ENCODE measurements around the gene PREX1.

The PREX1 gene

GRCh38 chr20:48695738-48696137 is 132.1 kb downstream of the PREX1 start:
- no peak for TF ChIP-seq CTCF (IDR thresholded peaks at IDR 0.05; ENCODE audit: low read length, missing control alignments)
- DNase-seq (ENCODE audit: low read depth): no peak
- H3K4me3 ChIP-seq (replicated peaks; ENCODE audit: low read depth, low read length): no peak overlapping the region

DNA sequence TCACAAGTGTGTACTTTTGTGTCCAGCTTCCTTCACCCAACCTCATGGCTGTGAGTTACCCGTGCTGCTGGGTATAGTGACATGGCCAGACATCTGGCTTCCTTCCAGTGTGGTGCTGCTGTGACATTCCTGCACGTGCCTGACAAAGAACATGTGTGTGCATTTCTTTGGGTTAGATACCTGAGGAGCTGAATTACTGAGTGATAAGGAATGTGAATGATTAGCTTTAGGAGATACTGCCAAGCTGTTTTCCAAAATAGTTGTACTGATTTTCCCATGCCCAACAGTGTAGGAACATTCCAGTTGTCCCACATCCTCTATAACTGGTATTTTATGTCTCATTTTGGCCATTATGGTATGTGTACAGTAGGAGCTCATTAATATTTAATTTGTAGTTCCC is 132.5 kb downstream of the PREX1 start:
- TF ChIP-seq CTCF (IDR thresholded peaks at IDR 0.05; ENCODE audit: low read length, missing control alignments): no peak
- no peak for DNase-seq (ENCODE audit: low read depth)
- H3K4me3 ChIP-seq (replicated peaks; ENCODE audit: low read depth, low read length): no peak overlapping the region

GRCh38 chr20:48694381-48694865 is 133.4 kb downstream of the PREX1 start:
- TF ChIP-seq CTCF (IDR thresholded peaks at IDR 0.05; ENCODE audit: low read length, missing control alignments): no peak

GRCh38 chr20:48691523-48691922 is 136.3 kb downstream of the PREX1 start:
- H3K4me3 ChIP-seq (replicated peaks; ENCODE audit: low read depth, low read length): no peak overlapping the region
- no peak for DNase-seq (ENCODE audit: low read depth)
- no peak for TF ChIP-seq CTCF (IDR thresholded peaks at IDR 0.05; ENCODE audit: low read length, missing control alignments)

More at GRCh38 chr20:48694381-48694865, 133.4 kb downstream of the PREX1 start:
- H3K4me3 ChIP-seq (replicated peaks; ENCODE audit: low read depth, low read length): no peak overlapping the region
- DNase-seq (ENCODE audit: low read depth): no peak

DNA sequence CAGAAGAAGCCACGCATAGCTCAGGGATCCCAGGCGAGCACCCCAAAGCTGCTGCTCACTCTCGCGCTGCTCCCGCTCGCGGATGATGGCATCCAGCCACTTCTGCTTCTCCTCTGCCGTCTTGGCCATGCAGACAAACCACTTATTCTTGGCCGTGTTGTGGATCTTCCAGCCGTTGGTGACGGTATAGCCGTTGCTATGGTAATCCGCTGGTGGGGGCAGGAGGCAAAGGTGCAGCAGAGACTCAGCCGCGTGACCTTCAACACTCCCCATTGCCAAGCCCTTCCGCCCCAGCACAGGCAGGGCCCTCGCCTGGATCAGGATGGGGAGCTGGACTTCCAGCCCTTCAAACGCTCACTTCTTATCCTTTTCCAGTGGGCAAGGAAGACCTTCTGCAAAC is 136.9 kb downstream of the PREX1 start:
- H3K4me3 ChIP-seq (replicated peaks; ENCODE audit: low read depth, low read length): no peak overlapping the region
- no peak for TF ChIP-seq CTCF (IDR thresholded peaks at IDR 0.05; ENCODE audit: low read length, missing control alignments)
- DNase-seq (ENCODE audit: low read depth): peak; percentile 43

- TF ChIP-seq CTCF (IDR thresholded peaks at IDR 0.05; ENCODE audit: low read length, missing control alignments): no peak
- DNase-seq (ENCODE audit: low read depth): no peak
- H3K4me3 ChIP-seq (replicated peaks; ENCODE audit: low read depth, low read length): no peak overlapping the region
These were observed 137.8 kb downstream of the PREX1 start for GRCh38 chr20:48689874-48690571.

DNA sequence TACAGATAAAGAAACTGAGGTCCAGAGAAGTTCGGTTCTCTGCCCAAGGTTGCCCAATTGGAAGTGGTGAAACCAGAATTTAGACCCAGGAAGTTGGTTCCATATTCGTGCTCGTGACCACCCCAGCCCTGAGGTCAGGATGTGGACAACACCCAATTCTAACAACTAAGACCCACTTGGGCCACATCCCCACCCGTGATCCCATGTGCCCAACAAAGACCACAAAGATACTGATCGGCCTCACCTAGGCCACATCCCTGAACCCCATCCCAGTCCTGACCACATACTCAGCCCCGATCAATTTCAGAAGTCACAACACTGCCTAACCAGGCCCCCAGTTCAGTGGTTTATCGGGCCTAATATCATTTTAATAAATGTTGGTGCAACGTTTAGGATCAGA is 138.4 kb downstream of the PREX1 start:
- DNase-seq (ENCODE audit: low read depth): no peak
- no peak overlapping the region for H3K4me3 ChIP-seq (replicated peaks; ENCODE audit: low read depth, low read length)
- no peak for TF ChIP-seq CTCF (IDR thresholded peaks at IDR 0.05; ENCODE audit: low read length, missing control alignments)
